ENCODE measurements around the gene POU2F3.

DNA sequence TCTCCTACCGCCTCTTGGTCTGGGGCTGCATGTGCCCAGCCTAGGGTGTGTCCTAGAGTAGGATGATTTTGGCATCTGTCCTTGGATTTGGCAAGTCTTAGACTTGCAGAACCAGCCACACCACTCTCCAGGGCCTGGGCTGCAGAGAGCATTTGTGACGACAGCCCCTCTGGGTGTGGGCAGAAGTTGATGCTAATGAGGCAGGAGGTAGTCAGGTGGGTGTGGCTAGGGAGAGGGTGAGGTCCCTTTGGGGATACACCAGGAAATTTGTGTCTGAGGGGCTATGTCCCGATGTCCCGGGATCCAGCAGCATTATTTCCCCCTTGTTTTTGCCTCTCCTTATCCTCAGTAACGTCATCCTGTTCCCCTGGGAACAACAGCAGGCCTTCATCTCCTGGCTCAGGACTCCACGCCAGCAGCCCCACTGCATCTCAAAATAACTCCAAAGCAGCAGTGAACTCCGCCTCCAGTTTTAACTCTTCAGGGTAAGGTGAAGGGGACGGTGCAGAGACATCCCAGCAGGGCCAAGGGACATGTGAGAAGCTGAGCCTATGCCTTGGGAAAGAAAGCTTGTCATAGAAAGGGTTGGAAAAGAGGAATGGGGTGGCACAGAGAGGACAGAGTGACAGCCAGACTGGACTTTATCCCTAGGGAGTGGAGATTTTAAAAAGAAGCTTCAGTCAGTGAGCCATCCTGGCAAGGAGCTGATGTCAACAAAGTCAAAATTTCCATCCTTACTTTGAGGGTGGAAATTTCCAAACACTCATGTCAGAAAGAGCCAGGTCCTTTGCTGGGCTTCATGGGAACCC, 77.1 kb downstream of the POU2F3 start:
- TF ChIP-seq, protein P1, sequence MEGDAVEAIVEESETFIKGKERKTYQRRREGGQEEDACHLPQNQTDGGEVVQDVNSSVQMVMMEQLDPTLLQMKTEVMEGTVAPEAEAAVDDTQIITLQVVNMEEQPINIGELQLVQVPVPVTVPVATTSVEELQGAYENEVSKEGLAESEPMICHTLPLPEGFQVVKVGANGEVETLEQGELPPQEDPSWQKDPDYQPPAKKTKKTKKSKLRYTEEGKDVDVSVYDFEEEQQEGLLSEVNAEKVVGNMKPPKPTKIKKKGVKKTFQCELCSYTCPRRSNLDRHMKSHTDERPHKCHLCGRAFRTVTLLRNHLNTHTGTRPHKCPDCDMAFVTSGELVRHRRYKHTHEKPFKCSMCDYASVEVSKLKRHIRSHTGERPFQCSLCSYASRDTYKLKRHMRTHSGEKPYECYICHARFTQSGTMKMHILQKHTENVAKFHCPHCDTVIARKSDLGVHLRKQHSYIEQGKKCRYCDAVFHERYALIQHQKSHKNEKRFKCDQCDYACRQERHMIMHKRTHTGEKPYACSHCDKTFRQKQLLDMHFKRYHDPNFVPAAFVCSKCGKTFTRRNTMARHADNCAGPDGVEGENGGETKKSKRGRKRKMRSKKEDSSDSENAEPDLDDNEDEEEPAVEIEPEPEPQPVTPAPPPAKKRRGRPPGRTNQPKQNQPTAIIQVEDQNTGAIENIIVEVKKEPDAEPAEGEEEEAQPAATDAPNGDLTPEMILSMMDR (conservative IDR thresholded peaks at IDR 0.05; ENCODE audit: low read depth, low read length): no peak
- no peak for TF ChIP-seq EZH2phosphoT487 (IDR thresholded peaks at IDR 0.05; ENCODE audit: borderline replicate concordance, low read length)
